SK-N-SH treated with all-trans-retinoic acid at 6 μM for 48 hours (cell line): ENCODE data around the gene TRIM22.

Experiments used
- ATAC-seq: fragments of 200-7000 bp; cut with Tn5 transposase; 3 replicates; pipeline ENCODE4 v1.9.1; 2020; ENCODE audit warnings: mild to moderate bottlenecking, moderate library complexity
- ARNTL ChIP-seq: fragments of 450-650 bp; formaldehyde crosslinking; IDR thresholded peaks from 2 replicates; pipeline ENCODE4 v1.5.0; 2020; ENCODE audit warnings: low read depth, mild to moderate bottlenecking, moderate library complexity, borderline replicate concordance
- BACH2 ChIP-seq: fragments of 250-450 bp; sonication (Bioruptor Pico); IDR thresholded peaks from 2 replicates; pipeline ENCODE4 v1.9.0; 2021; ENCODE audit warnings: mild to moderate bottlenecking, borderline replicate concordance
- CSDC2 ChIP-seq: fragments of 250-450 bp; sonication (Bioruptor Pico); IDR thresholded peaks from 2 replicates; pipeline ENCODE4 v1.5.0; 2020; ENCODE audit warnings: mild to moderate bottlenecking, moderate library complexity
- ESRRG ChIP-seq: fragments of 250-450 bp; sonication (Bioruptor Pico); IDR thresholded peaks from 2 replicates; pipeline ENCODE4 v1.6.1; 2021; ENCODE audit warnings: mild to moderate bottlenecking
- GLIS3 ChIP-seq: fragments of 250-450 bp; sonication (Bioruptor Pico); IDR thresholded peaks from 2 replicates; pipeline ENCODE4 v1.5.0; 2020; ENCODE audit warnings: mild to moderate bottlenecking, moderate library complexity
- ISL1 ChIP-seq: fragments of 250-450 bp; sonication (Bioruptor Pico); IDR thresholded peaks from 2 replicates; pipeline ENCODE4 v2.1.2; 2022; ENCODE audit warnings: mild to moderate bottlenecking, moderate library complexity
- OSR1 ChIP-seq: fragments of 250-450 bp; sonication (Bioruptor Pico); IDR thresholded peaks from 2 replicates; pipeline ENCODE4 v1.8.0; 2022; ENCODE audit warnings: moderate library complexity, mild to moderate bottlenecking, inconsistent platforms
- PPARA ChIP-seq: fragments of 250-450 bp; sonication (Bioruptor Pico); IDR thresholded peaks from 2 replicates; pipeline ENCODE4 v1.5.0; 2020; ENCODE audit warnings: mild to moderate bottlenecking, borderline replicate concordance
- RARB ChIP-seq: fragments of 250-450 bp; sonication (Bioruptor Pico); IDR thresholded peaks from 2 replicates; pipeline ENCODE4 v1.8.0; 2021; ENCODE audit warnings: mild to moderate bottlenecking, moderate library complexity
- SNAI2 ChIP-seq: fragments of 250-450 bp; sonication (Bioruptor Pico); IDR thresholded peaks from 2 replicates; pipeline ENCODE4 v1.5.0; 2020; ENCODE audit warnings: mild to moderate bottlenecking, moderate library complexity
- TCF4 ChIP-seq: fragments of 250-450 bp; sonication (Bioruptor Pico); IDR thresholded peaks from 2 replicates; pipeline ENCODE4 v1.8.0; 2021; ENCODE audit warnings: mild to moderate bottlenecking, moderate library complexity, borderline replicate concordance
- TOX ChIP-seq: fragments of 250-450 bp; sonication (Bioruptor Pico); IDR thresholded peaks from 2 replicates; pipeline ENCODE4 v1.8.0; 2021; ENCODE audit warnings: mild to moderate bottlenecking, moderate library complexity, borderline replicate concordance
- ZC3H10 ChIP-seq: fragments of 250-450 bp; sonication (Bioruptor Pico); IDR thresholded peaks from 2 replicates; pipeline ENCODE4 v1.5.1; 2021; ENCODE audit warnings: mild to moderate bottlenecking, moderate library complexity
- ZFP3 ChIP-seq: fragments of 250-450 bp; sonication (Bioruptor Pico); IDR thresholded peaks from 2 replicates; pipeline ENCODE4 v1.5.0; 2020; ENCODE audit warnings: mild to moderate bottlenecking, moderate library complexity
- ZFP30 ChIP-seq: fragments of 450-650 bp; formaldehyde crosslinking; IDR thresholded peaks from 2 replicates; pipeline ENCODE4 v1.5.0; 2022; ENCODE audit warnings: mild to moderate bottlenecking, moderate library complexity
- ZNF565 ChIP-seq: fragments of 450-650 bp; formaldehyde crosslinking; conservative IDR thresholded peaks from 2 replicates; pipeline ENCODE4 v1.5.0; 2020; ENCODE audit warnings: low read depth, mild to moderate bottlenecking, moderate library complexity
- ZNF8 ChIP-seq: fragments of 450-650 bp; formaldehyde crosslinking; IDR thresholded peaks from 2 replicates; pipeline ENCODE4 v1.5.0; 2020; ENCODE audit warnings: mild to moderate bottlenecking, moderate library complexity
- TF ChIP-seq, protein P1 (sequence below): fragments of 250-450 bp; sonication (Bioruptor Pico); IDR thresholded peaks from 2 replicates; pipeline ENCODE4 v1.5.1; 2020; ENCODE audit warnings: low read depth, mild to moderate bottlenecking, moderate library complexity
- TF ChIP-seq, protein P2 (sequence below): fragments of 250-450 bp; sonication (Bioruptor Pico); IDR thresholded peaks from 2 replicates; pipeline ENCODE4 v1.8.0; 2020; ENCODE audit warnings: mild to moderate bottlenecking, moderate library complexity, borderline replicate concordance
- TF ChIP-seq, protein P3 (sequence below): fragments of 250-450 bp; sonication (Bioruptor Pico); IDR thresholded peaks from 2 replicates; pipeline ENCODE4 v1.5.1; 2021; ENCODE audit warnings: mild to moderate bottlenecking, moderate library complexity
- TF ChIP-seq, protein P4 (sequence below): fragments of 250-450 bp; sonication (Bioruptor Pico); IDR thresholded peaks from 2 replicates; pipeline ENCODE4 v1.5.0; 2020; ENCODE audit warnings: mild to moderate bottlenecking, moderate library complexity
- TF ChIP-seq, protein P5 (sequence below): fragments of 250-450 bp; sonication (Bioruptor Pico); IDR thresholded peaks from 2 replicates; pipeline ENCODE4 v1.8.0; 2021; ENCODE audit warnings: low read depth, mild to moderate bottlenecking, moderate library complexity, borderline replicate concordance

TRIM22 gene

DNA sequence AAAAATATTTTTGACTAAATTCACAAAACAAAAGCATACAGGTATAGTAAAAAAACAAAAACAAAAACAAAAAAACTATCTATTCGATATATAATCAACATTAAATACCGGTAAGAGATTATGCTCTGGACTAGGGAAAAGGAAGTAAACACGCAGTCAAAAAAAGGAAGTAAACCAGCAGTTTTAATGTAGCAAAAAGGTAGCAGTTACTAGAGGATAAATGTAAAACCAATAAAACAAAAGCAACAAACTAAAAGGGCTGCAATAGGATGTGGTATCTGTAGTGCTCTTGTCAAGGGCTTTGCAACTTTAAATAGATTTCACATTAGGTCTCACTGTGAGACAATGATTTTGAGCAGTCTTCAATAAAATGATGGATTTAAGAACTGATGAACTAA is 2.4 kb downstream of the TRIM22 start:
- ATAC-seq, result no peak
- TF ChIP-seq ZFP3 (no peak), PPARA (CRISPR knock-in tag) (no peak), ARNTL (no peak), SNAI2 (CRISPR knock-in tag) (no peak), TOX (CRISPR knock-in tag) (no peak), TCF4 (CRISPR knock-in tag) (no peak), ISL1 (CRISPR knock-in tag) (no peak)
- TF ChIP-seq, protein P1, sequence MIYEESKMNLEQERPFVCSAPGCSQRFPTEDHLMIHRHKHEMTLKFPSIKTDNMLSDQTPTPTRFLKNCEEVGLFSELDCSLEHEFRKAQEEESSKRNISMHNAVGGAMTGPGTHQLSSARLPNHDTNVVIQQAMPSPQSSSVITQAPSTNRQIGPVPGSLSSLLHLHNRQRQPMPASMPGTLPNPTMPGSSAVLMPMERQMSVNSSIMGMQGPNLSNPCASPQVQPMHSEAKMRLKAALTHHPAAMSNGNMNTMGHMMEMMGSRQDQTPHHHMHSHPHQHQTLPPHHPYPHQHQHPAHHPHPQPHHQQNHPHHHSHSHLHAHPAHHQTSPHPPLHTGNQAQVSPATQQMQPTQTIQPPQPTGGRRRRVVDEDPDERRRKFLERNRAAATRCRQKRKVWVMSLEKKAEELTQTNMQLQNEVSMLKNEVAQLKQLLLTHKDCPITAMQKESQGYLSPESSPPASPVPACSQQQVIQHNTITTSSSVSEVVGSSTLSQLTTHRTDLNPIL (CRISPR knock-in tag), result no peak

DNA sequence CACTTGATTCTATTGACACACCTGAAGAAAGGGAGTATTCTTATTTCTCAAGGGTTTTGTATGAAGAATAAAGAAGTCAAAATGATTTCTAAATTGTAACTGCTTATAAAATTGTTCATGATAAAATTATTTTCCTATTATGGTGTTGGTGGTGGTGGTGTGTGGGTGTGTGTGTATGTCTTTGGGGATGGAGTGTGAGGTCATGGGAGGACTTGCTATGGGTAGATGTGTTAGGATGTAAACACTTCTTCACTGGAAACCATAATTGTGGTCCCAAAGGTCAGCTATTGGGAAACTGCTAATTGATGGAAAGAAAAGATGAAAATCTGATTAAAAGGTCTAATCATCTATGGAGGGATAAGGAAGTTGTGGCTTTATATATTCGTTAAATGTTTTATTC is 5.1 kb downstream of the TRIM22 start:
- ATAC-seq, result no peak
- TF ChIP-seq ZFP3 (no peak), ISL1 (CRISPR knock-in tag) (no peak), BACH2 (CRISPR knock-in tag) (no peak)
- TF ChIP-seq, protein P2, sequence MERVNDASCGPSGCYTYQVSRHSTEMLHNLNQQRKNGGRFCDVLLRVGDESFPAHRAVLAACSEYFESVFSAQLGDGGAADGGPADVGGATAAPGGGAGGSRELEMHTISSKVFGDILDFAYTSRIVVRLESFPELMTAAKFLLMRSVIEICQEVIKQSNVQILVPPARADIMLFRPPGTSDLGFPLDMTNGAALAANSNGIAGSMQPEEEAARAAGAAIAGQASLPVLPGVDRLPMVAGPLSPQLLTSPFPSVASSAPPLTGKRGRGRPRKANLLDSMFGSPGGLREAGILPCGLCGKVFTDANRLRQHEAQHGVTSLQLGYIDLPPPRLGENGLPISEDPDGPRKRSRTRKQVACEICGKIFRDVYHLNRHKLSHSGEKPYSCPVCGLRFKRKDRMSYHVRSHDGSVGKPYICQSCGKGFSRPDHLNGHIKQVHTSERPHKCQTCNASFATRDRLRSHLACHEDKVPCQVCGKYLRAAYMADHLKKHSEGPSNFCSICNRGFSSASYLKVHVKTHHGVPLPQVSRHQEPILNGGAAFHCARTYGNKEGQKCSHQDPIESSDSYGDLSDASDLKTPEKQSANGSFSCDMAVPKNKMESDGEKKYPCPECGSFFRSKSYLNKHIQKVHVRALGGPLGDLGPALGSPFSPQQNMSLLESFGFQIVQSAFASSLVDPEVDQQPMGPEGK (CRISPR knock-in tag), result no peak

DNA sequence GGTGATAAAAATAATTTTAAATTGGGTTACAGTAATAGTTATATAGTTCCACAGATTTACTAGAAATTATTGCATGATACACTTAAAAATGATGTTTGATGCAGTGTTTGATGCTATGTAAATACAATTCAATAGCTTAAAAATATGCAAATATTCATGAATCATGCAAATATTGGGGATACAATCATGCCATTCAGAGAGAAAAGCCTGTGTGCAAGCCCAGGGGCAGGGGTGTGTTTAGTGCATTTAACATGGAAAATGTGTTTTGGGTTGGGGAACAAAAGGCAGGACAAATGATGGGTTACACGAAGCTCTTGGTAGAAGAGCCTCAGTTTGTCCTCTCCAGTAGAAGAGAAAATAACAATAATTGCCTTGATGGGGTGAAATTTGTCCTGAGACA is 6.0 kb downstream of the TRIM22 start:
- ATAC-seq, result no peak
- no peak for TF ChIP-seq ARNTL
- no peak for TF ChIP-seq RARB (CRISPR knock-in tag)
- no peak for TF ChIP-seq PPARA (CRISPR knock-in tag)
- no peak for TF ChIP-seq ZFP3
- no peak for TF ChIP-seq ESRRG (CRISPR knock-in tag)
- TF ChIP-seq BACH2 (CRISPR knock-in tag), result no peak
- no peak for TF ChIP-seq TOX (CRISPR knock-in tag)
- no peak for TF ChIP-seq GLIS3 (CRISPR knock-in tag)
- TF ChIP-seq, protein P3, sequence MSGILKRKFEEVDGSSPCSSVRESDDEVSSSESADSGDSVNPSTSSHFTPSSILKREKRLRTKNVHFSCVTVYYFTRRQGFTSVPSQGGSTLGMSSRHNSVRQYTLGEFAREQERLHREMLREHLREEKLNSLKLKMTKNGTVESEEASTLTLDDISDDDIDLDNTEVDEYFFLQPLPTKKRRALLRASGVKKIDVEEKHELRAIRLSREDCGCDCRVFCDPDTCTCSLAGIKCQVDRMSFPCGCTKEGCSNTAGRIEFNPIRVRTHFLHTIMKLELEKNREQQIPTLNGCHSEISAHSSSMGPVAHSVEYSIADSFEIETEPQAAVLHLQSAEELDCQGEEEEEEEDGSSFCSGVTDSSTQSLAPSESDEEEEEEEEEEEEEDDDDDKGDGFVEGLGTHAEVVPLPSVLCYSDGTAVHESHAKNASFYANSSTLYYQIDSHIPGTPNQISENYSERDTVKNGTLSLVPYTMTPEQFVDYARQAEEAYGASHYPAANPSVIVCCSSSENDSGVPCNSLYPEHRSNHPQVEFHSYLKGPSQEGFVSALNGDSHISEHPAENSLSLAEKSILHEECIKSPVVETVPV (CRISPR knock-in tag), result no peak
- TF ChIP-seq SNAI2 (CRISPR knock-in tag), result no peak
- no peak for TF ChIP-seq OSR1 (CRISPR knock-in tag)
- TF ChIP-seq, protein P4, sequence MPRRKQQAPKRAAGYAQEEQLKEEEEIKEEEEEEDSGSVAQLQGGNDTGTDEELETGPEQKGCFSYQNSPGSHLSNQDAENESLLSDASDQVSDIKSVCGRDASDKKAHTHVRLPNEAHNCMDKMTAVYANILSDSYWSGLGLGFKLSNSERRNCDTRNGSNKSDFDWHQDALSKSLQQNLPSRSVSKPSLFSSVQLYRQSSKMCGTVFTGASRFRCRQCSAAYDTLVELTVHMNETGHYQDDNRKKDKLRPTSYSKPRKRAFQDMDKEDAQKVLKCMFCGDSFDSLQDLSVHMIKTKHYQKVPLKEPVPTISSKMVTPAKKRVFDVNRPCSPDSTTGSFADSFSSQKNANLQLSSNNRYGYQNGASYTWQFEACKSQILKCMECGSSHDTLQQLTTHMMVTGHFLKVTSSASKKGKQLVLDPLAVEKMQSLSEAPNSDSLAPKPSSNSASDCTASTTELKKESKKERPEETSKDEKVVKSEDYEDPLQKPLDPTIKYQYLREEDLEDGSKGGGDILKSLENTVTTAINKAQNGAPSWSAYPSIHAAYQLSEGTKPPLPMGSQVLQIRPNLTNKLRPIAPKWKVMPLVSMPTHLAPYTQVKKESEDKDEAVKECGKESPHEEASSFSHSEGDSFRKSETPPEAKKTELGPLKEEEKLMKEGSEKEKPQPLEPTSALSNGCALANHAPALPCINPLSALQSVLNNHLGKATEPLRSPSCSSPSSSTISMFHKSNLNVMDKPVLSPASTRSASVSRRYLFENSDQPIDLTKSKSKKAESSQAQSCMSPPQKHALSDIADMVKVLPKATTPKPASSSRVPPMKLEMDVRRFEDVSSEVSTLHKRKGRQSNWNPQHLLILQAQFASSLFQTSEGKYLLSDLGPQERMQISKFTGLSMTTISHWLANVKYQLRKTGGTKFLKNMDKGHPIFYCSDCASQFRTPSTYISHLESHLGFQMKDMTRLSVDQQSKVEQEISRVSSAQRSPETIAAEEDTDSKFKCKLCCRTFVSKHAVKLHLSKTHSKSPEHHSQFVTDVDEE, result no peak
- TF ChIP-seq, protein P5, sequence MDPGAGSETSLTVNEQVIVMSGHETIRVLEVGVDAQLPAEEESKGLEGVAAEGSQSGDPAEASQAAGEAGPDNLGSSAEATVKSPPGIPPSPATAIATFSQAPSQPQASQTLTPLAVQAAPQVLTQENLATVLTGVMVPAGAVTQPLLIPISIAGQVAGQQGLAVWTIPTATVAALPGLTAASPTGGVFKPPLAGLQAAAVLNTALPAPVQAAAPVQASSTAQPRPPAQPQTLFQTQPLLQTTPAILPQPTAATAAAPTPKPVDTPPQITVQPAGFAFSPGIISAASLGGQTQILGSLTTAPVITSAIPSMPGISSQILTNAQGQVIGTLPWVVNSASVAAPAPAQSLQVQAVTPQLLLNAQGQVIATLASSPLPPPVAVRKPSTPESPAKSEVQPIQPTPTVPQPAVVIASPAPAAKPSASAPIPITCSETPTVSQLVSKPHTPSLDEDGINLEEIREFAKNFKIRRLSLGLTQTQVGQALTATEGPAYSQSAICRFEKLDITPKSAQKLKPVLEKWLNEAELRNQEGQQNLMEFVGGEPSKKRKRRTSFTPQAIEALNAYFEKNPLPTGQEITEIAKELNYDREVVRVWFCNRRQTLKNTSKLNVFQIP (CRISPR knock-in tag), result no peak
- TF ChIP-seq ZFP30 (CRISPR knock-in tag), result no peak
- TF ChIP-seq ZNF8, result no peak
- no peak for TF ChIP-seq ZC3H10 (CRISPR knock-in tag)
- TF ChIP-seq ZNF565 (CRISPR knock-in tag), result no peak

DNA sequence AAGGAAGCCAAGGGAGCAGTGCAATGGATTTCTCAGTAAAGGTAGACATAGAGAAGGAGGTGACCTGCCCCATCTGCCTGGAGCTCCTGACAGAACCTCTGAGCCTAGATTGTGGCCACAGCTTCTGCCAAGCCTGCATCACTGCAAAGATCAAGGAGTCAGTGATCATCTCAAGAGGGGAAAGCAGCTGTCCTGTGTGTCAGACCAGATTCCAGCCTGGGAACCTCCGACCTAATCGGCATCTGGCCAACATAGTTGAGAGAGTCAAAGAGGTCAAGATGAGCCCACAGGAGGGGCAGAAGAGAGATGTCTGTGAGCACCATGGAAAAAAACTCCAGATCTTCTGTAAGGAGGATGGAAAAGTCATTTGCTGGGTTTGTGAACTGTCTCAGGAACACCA is 6.6 kb downstream of the TRIM22 start:
- ATAC-seq, result no peak
- TF ChIP-seq ZNF565 (CRISPR knock-in tag) (no peak), CSDC2 (CRISPR knock-in tag) (no peak), RARB (CRISPR knock-in tag) (no peak), ZNF8 (no peak)
- TF ChIP-seq, protein P1 (CRISPR knock-in tag), result no peak
- TF ChIP-seq, protein P4, result no peak
- TF ChIP-seq, protein P3 (CRISPR knock-in tag), result no peak
